Measurements from ENCODE around the gene CD79B.

CD79B gene

DNA sequence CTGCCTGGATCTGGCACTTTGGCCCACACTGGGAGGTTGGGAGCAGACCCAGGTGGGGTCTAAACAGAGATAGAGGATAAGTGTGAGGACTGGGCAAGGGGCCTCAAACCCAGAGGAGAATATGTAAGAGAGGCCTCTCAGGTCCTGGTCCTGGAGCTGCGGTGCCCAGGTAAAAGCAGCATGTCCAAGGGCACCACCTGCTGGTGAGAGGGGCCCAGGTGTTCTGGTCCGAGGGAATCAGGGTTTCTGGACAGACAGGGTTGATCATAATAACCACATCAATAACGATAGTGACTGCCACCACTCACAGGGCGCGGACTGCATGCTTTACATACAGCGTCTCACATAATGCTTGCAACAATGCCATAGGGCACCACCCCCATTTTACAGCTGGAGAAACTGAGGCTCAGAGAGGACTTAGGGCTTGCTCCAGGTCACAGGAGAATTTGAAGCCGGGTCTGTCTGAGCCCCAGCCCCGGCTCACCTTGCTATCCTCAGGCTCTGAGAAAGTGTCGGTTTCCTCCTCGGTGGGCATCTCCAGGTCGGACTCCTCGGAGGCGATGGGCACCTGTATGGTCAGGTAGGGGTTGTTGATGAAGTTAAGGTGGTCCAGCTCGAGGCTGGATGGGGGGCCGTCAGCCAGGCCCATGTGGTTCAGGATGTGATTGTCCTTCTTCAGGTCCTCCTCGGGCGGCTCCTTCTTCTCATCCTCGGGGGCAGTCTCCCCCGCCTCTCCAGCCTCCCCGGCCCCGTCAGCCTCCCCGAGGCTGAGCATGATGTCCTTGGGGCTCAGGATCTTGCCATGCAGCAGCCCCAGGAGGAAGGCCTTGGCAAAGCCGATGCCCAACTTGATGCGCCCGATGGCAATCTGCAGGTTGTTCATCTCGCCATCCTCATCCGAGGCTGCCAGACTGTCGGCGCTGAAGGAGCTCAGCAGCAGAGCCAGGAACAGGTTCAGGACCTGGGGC lies 19.1 kb upstream of the CD79B start:
- DNase-seq (ENCODE audit: low spot score), result peak; percentile 81

DNA sequence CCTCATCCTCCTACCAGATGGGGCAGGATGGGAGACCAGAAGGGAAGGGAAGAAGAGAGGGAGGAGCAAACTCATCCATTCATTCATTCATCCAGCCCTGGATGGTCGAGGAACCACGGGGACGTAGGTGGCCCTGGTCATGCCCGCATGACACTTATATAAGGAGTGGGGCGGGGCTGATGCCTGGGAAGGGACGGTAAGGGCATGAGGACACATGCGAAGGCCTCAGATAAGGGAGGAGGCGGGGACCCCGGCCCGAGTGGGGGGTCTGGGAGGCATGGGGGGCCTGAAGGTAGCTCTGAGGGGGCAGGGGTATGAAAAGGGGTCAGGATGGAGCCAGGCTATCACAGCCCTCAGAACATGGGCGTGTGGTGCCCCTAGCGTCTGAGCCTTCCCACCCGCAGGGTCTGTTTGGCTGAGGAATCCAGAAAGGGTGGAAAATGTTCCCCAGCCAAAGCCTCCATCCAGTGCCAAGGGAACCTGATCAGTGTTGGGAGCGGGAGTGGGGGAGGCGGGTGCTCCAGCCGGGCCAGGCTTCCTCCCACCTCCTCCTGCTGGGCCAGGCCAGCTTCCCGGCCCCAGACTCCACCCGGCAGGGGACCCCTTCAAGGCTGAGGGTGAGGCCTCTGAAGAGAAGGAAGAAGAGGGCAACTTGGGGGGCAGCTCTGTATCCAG lies 17.6 kb upstream of the CD79B start:
- DNase-seq (ENCODE audit: low spot score), result no peak

DNA sequence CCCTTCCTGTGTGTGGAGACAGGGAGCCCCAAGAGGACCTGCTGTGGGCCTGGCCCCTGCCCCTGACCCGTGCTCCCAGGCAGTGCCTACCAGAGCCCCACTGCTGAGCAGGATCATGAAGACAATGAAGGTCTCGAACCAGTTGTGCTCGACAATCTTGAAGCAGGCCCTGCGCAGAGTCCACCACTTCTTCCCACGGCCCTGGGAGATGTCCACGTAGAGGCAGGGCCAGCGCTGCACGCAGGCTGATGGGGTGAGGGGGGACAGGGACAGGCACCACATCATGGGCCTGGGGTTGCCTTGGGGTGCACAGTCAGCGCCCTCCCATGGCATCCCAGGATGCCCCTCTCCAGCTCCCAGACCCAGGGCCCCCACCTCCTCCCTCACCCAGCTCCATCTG lies 16.4 kb upstream of the CD79B start:
- DNase-seq (ENCODE audit: low spot score), result no peak

DNA sequence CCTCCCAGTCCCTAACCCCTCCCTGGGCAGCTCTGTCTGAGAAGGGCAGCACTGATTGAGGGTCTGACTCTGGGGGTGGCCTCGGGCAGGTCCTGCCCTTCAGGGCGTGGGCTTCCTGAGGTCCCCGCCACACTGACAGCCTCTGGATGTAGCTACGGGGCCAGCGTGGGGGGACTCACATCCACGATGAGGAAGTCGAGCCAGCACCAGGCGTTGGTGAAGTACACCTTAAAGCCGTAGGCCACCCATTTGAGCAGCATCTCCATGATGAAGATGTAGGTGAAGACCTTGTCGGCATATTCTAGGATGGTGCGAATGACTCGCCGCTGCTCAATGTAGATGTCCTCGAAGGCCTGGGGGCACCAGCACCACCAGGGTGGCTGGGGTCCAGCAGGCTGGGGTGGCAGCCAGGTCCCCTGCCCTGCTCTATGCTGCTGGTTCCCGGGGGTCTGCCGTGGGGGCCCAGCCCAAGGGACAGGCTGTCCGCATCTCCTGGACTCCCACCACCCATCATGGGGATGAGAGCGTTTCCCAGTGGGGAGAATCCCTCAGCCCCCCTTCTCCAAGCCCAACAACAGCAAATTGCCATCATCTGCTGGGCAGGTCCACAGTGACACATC lies 15.7 kb upstream of the CD79B start:
- DNase-seq (ENCODE audit: low spot score), result no peak

DNA sequence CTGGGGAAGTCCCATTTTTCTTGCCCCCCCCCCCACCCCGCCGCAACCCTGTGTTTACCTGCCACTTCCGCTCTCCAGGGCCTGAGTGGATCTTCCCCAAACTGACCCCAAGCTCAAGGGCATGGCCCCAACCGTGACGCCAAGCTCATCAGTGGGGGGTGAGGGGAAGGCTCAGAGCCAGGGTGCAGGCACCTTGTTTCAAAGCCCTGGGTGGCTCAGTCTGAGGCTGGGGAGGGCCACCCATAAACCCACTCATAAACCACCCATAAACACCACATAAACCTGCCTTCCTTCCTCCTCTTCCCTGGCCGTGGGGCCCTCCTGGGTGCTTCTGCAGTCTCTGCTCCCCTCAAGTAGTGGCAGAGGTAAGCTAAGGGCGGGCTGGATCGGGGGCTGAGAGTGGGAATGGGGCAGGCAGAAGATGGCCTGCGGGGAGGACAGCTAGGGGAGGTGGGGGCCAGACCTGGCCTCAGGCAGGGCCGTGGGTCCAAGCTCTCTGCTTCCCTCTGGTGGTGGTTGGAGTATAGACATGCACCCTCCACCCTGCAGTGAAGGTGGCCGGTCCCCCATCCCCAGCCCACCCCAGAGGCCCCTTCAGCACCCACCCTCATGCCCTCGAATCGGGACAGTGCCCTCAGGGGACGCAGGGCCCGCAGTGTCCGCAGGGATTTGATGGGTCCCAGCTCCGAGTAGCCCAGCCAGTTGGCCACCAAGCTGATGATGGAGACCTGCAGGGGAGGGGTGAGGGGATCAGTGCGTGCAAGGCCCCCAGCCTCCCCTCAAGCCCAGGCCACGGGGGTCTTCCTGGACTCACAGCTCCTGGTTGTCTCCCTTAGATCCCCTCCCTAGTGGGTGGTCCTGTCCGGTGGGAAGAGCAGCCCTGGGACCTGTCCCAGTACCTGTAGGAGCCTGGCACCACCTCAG lies 14.6 kb upstream of the CD79B start:
- DNase-seq (ENCODE audit: low spot score), result peak; percentile 95

DNA sequence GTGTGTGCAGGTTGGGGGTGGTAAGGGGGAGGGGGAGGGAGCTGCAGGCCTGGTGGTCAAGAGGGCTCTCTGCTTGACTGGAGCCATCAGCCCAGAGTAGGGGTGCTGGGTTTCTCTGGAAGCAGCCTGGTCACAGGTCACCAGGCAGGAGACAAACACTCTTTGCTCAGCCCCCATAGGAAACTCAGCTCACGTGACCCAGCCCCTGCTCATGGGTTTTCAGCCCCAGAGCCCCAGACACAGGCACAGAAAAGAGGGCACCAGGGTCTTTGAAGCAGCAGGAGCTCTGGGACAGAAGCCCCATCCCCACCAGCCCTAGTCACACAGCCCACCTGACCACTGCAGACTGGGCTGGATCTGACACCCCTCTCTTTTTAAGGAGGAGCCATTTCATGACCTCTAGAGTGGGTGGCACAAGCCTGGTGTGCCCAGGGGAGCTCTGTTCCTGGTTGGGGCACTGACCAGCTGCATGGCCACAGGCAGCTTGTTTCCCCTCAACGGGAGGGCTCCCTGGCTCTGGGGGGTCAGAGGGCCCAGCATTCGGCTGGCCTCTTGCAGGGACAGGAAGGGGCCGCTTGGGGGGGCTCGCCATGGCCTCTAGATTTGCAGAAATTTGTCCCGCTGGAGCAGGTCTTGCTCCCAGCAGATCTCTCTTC lies 13.8 kb upstream of the CD79B start:
- DNase-seq (ENCODE audit: low spot score), result no peak

DNA sequence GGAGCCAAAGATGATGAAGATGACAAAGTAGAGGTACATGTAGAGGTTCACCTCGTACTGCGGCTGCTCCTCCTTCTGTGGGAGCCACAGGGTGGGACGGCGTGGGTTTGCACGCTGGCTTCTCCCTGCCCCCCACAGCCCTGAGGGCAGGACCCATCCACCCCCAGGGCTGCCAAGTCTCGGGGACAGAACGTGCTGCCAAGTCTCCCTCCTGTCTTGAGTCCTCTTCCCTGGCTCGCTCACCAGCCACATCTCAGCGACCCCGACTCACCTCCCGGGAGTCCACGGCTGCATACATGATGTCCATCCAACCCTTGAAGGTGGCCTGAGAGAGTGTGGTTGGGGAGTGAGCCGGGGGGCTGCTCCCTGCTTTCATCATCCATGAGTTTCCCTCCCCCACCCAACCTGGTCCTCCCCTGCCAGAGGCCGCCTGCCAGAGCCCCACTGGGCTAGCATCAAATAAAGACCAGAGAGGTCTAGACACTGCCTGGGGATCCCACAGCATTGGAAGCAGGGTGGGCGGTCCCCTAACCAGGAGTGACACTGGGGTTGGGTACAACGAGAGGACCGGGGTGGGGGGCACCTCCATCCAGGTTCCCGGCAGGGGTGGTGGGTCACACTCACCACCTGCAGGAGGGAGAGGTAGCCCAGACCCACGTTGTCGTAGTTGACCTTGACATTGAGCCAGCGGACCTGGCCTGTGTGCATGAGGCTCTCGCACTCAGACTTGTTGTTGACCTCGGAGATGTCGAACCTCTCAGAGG lies 12.8 kb upstream of the CD79B start:
- DNase-seq (ENCODE audit: low spot score), result no peak

DNA sequence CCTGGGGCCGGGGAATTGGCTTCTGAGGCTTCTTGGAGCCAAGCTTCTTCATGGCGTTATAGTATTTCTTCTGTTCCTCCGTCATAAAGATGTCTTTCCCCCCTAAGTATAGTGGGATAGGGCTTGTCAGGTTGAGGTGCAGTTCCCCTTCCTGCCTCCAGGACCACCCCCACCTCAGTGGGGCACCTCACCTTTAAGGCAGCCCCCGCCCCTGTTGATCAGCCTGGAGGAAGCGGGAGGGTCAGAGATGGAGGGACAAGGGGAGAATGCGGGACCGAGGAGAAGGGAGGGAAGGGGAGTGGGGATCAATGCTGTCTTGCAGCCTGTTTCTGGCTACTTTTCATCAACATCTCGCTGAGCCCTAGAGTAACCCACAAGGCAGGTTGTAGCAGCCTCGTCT lies 11.6 kb upstream of the CD79B start:
- no peak for DNase-seq (ENCODE audit: low spot score)

DNA sequence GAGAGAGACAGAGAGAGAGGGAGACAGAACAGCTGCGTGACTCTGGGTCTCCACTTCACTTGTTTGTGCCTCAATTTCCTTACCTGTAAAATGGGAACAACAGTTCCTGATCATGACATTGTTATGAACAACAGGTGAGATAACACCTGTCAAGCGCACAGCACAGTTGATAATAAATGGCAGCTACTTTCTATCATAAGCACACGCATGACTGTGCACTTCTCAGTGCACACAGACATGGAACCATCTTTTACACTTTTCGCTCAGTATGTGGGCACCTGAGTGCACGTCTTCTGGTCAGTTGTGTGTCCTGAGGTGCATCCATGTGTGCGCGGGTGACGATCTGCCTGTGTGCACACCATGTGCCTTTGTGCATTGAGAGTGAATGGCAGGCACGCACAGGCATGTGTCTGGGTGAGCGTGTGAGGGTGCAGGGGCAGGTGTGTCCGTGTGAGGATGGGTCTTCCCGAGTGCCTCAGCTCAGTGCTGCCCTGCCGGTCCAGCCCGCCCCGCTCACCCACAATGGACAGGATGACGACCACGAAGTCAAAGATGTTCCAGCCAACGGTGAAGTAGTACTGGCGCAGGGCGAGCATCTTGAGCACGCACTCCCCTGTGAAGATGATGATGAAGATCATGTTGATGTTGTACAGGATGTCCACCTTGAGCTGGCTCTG lies 10.3 kb upstream of the CD79B start:
- DNase-seq (ENCODE audit: low spot score), result no peak

DNA sequence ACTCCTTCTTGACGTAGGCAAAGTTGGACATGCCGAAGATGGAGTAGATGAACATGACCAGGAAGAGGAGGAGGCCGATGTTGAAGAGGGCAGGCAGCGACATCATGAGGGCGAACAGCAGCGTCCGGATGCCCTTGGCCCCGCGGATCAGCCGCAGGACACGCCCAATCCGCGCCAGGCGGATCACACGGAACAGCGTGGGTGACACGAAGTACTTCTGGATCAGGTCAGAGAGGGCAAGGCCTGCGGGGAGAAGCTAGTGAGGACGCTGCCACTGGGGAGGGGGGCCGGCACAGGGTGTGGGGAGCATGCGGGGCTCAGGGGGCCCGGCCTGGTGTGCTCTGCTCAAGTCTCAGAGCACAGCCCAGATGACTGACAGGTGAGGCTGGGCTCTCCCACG lies 9.6 kb upstream of the CD79B start:
- no peak for DNase-seq (ENCODE audit: low spot score)

DNA sequence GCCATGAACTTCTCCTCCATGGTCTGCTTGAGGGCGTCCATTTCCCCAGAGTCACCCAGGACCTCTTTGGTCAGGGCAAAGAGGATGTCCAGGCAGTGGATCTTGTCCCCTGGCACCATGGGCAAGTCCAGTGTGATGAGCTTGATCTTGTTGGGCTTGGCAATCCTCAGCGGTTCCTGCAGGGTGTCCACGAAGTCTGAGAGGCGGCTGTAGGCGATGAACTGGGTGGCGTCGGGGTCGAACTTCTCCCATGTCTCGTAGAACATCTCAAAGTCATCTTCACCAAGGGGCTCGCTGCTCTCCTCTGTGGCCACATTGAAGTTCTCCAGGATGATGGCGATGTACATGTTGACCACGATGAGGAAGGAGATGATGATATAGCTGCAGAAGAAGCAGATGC lies 9.0 kb upstream of the CD79B start:
- DNase-seq (ENCODE audit: low spot score), result no peak

DNA sequence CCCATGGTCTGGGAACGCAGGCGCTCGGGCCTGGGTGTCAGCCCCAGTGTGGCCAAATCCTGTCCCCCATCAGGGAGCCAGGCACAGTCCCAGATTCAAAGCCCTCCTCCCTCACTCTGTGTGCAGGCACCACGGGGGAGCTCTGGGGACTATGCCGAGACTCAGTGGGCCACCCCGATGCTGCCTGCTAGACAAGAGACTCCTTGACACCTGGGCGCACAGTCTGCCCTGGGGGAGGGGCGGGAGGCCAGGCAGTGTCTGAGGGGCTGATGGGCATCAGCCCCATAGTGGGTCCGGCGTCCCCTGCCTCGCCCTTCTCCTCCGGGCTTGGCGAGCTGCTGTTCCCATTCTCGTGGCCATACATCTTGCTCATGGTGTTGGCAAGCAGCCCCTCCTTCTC lies 8.5 kb upstream of the CD79B start:
- peak; percentile 11 for DNase-seq (ENCODE audit: low spot score)

DNA sequence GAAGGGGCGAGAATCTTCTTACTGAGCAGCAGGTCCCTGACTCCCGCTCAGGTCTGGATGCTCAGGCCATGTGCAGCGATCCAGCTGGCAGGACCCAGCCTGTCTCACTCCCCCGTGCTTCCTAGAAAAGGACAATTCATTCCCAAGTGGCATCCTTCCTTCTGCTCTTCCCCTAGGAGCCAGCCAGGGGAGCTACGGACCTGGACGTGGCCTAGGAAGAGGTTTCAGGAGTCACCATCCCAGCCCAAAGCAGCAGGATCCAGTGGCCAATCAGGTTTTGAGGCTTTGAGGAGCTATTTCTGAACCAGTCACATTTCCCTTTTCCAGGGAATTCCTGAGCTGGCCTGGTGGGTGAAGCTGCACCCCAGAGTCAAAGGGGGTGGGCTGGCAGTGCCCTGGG lies 7.8 kb upstream of the CD79B start:
- peak; percentile 33 for DNase-seq (ENCODE audit: low spot score)

DNA sequence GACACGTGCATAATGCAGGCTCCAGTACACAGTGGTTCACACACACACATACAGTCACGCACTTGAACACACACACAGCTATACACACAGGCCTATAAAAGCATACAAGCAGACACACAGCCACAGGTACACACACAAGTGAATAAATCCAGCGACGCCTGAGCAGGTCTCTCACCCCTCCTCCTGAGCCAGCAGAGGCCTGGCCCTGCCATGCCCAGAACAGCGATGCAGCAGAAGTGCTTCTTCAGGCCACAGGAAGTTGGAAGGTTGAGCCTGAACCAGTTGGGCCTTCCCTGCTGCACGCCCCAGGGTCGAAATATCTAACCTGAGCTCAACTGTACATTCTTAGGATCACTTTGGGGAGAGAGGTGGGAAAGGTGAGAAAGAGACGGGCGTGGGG lies 7.3 kb upstream of the CD79B start:
- no peak for DNase-seq (ENCODE audit: low spot score)

DNA sequence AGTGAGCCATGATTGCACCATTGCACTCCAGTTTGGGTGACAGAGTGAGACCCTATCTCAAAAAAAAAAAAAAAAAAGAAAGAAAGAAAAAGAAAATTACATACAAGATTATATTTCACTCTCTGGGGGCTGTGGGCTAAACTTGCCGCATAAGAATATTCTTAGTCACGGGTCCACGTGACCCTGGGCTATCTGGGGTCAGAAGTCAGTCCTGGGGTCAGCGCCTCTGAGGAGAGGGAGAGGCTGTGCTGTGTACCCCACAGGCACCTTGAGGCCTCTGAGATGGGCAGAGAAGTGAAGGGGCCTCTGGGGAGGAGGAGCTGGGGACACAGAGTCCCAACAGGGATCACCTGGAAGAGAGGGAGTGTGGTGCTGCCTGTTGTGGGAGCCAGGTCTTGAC lies 5.8 kb upstream of the CD79B start:
- no peak for DNase-seq (ENCODE audit: low spot score)

DNA sequence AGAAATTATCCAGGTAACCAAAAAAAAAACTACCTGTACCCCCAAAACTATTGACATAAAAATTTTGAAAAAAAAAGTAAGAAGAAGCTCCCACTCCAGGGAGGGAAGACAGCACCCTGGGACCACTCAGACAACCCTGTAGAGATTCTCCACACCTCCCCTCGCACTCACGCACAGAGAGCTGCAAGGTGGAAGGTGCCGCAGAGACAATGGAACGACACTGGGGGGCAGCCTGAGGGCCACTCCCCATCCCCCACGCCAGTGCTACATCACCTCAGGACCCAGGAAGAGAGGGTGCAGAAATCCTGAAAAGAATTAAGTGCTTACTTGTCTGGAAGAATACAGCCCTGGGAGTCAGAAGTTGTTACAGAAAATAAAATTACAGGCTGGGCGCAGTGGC lies 5.2 kb upstream of the CD79B start:
- no peak for DNase-seq (ENCODE audit: low spot score)

DNA sequence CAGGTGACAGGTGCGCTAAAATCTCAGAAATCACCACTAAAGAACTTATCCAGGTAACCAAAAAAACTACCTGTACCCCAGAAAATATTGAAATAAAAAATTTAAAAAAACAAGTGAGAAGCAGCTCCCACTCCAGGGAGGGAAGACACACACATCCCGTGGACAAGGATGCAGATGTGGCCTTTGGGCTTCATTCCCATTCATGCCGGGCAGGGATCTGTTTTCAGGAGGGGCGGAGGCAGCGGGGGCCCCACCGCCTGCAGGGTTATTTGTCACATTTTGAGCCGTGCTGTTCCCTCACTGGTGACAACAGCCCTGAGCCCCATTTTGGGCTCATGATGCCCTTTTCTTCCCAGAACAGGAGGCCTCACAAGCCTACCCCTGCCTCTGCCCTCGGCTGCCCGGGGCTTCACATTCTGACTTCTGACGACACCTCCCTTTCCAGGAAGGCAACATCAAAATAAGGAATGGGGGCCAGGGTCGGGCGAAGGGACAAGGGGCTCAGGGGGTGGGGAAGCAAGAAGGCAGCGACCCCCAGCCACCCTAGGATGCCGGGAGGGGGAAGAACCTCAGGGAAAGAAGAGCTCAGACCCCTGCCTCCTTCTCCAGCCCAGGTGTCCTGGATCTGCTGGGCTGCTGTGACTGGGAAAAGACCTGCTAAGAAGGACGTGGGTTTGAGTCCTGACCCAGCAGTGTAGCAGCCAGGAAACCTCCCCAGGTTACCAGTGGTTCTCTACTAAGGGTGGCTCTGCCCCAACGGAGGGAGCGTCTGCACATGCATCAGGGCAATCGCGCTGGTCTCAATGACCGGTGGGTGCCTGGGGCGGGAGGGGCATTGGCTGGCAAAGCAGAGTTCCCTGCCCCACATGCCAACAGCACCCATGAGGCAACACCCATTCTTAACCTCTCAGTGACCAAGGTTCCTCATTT lies 2.3 kb upstream of the CD79B start:
- peak; percentile 3 for DNase-seq (ENCODE audit: low spot score)

DNA sequence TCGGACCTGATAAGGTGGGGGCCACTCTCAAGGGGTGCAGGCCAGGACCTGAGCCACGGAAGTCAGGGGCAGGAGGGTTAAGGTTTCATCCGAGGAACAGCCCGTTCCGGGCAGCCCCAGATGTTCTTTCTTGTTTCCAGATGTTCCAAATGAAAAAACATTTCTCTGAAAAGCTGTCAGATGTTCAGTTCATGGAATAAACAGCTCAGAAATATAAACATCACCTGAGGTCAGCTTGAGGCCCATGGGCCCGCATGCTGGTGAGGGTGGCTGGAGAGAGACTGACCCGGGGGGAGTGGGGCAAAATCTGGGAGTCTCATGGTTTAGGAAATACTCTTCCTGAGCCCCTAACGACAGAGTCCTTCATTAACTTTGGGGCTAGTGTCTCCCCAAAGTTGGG lies 1.5 kb upstream of the CD79B start:
- peak; percentile 1 for DNase-seq (ENCODE audit: low spot score)

DNA sequence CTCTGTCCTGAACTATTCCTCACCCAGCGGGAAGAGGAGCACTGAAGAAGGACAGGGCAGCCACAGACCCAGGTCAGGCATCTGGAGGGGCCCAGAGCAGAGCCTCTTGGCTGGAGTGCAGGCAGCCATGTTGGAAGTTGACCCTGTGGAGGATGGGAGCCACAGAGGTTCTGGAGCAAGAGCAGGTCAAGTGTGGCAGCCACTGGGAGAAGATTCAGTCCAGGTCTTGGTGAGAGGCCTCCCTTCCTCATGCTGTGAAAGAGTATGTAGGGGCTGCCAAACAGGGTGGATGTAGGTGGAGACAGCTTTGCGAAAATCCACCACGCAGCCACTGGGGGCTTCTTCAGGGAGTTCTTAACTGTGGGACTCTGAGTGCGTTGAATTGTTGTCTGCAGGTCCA lies 590 bp upstream of the CD79B start:
- peak; percentile 5 for DNase-seq (ENCODE audit: low spot score)
